ENCODE results near the gene PDE8A.

DNA sequence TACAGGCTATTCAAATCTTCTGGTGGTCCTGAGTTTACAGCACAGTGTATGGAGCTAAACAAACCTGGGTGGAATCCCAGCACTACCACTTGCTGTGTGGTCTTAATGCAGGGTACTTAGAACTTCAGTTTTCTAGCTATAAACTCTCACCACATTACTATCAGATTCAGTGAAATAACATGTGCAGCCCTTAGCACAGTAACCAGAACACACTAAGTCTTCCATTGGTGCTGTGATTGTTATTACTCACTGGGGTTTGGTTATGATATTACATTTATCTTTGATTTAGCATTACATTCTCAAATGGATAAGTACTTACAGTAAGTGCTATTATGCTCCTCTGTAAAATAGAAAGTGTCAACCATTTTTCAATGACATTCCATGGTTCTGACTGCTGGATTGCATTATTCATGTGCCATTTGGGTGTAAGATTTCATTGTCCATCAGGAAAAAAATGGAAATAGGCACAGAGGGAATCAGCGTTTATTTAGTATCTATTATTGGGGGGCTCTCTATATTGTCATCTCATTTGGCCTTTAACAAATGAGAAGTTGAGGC is 81.9 kb downstream of the PDE8A start:
- TF ChIP-seq, protein P1, sequence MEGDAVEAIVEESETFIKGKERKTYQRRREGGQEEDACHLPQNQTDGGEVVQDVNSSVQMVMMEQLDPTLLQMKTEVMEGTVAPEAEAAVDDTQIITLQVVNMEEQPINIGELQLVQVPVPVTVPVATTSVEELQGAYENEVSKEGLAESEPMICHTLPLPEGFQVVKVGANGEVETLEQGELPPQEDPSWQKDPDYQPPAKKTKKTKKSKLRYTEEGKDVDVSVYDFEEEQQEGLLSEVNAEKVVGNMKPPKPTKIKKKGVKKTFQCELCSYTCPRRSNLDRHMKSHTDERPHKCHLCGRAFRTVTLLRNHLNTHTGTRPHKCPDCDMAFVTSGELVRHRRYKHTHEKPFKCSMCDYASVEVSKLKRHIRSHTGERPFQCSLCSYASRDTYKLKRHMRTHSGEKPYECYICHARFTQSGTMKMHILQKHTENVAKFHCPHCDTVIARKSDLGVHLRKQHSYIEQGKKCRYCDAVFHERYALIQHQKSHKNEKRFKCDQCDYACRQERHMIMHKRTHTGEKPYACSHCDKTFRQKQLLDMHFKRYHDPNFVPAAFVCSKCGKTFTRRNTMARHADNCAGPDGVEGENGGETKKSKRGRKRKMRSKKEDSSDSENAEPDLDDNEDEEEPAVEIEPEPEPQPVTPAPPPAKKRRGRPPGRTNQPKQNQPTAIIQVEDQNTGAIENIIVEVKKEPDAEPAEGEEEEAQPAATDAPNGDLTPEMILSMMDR (IDR thresholded peaks at IDR 0.05; ENCODE audit: poor library complexity) = no peak
- no peak for TF ChIP-seq EZH2 (IDR thresholded peaks at IDR 0.05; ENCODE audit: borderline replicate concordance)
- no peak for TF ChIP-seq EZH2phosphoT487 (IDR thresholded peaks at IDR 0.05; ENCODE audit: low read depth, severe bottlenecking, unreplicated experiment)
